Natural killer cell (primary cell): Measurements from ENCODE around the gene KIF26A. TPM values are rescaled to one million over a fixed set of nuclear protein-coding genes. Genes with fewer than 3 reads are reported as not detected.
"Not testable (repeated sequence)": the region's sequence is repeated elsewhere in the genome, so short reads cannot be mapped to it uniquely, and the experiment has no call there.

Source experiments
- ATAC-seq, 3 donors: fragments of 150-1000 bp in 2 of 3; fragments of 200-7000 bp in 1 of 3; cut with Tn5 transposase; 1 replicate in 1 of 3; 2 replicates in 2 of 3; pipeline ENCODE4 v1.10.0; 2021; ENCODE audit warnings: mild to moderate bottlenecking in 2 of 3, moderate library complexity in 2 of 3
- DNase-seq, 2 donors: peaks; one replicate each; pipeline versions ENCODE4 v3.0.0 to v3.0.0-alpha.2; 2013 to 2021; ENCODE audit warnings: mixed read lengths in 1 of 2
- H3K27ac ChIP-seq: one replicate; pipeline ENCODE4 v1.5.1; 2013; ENCODE audit warnings: mild to moderate bottlenecking, low read length
- H3K27me3 ChIP-seq: one replicate; pipeline ENCODE4 v1.6.1; 2013; ENCODE audit warnings: low read length; ENCODE audit not compliant: control insufficient read depth, insufficient read depth
- H3K36me3 ChIP-seq: one replicate; pipeline ENCODE4 v1.6.1; 2013; ENCODE audit warnings: low read length; ENCODE audit not compliant: control insufficient read depth, insufficient read depth
- H3K4me1 ChIP-seq: one replicate; pipeline ENCODE4 v1.6.1; 2013; ENCODE audit warnings: low read length; ENCODE audit not compliant: control insufficient read depth, insufficient read depth
- H3K4me3 ChIP-seq: one replicate; pipeline ENCODE4 v1.5.1; 2013; ENCODE audit warnings: low read length
- H3K9me3 ChIP-seq: one replicate; pipeline ENCODE4 v1.6.1; 2013; ENCODE audit warnings: low read length; ENCODE audit not compliant: control insufficient read depth, insufficient read depth
- H3K27ac Mint-ChIP-seq, 2 donors: one replicate each; pipeline ENCODE4 v1.8.0; 2022; ENCODE audit warnings: mild to moderate bottlenecking in 2 of 2, mixed read lengths in 2 of 2, moderate library complexity in 1 of 2
- H3K27me3 Mint-ChIP-seq, 2 donors: one replicate each; pipeline ENCODE4 v1.8.0; 2022; ENCODE audit warnings: low read depth in 2 of 2, mixed read lengths in 2 of 2
- H3K36me3 Mint-ChIP-seq: one replicate; pipeline ENCODE4 v1.8.0; 2022; ENCODE audit warnings: mixed read lengths
- H3K4me1 Mint-ChIP-seq, 2 donors: one replicate each; pipeline ENCODE4 v1.8.0; 2022; ENCODE audit warnings: mixed read lengths in 2 of 2
- H3K4me3 Mint-ChIP-seq: one replicate; pipeline ENCODE4 v1.8.0; 2022; ENCODE audit warnings: mild to moderate bottlenecking, moderate library complexity, mixed read lengths
- H3K9me3 Mint-ChIP-seq, 2 donors: one replicate each; pipeline ENCODE4 v1.8.0; 2022; ENCODE audit warnings: mixed read lengths in 2 of 2
- CTCF ChIP-seq: fragments of 200-600 bp; IDR thresholded peaks from one replicate; pipeline ENCODE4 v1.8.0; 2022; ENCODE audit warnings: antibody characterized with exemption
- WGBS: methylation state at CpG from one replicate; pipeline ENCODE4 v1.1.7; 2013; ENCODE audit warnings: missing lambda C conversion rate; ENCODE audit not compliant: insufficient coverage; 5-methylcytosine and 5-hydroxymethylcytosine counted together
- intact Hi-C: fragments of 100-400 bp; cut with micrococcal nuclease; formaldehyde crosslinking; loops from one replicate; pipeline ENCODE4 v1.14.2; 2022
- total RNA-seq, 4 donors: library from RNA; stranded (reverse); fragments of 120-200 nt in 1 of 4; gene quantifications; one replicate each; pipeline versions ENCODE4 v1.2.3 to v1.2.4, GENCODE V29; 2013 to 2022

KIF26A gene
- total RNA-seq, 3 donors from 2014 or later (not counting 1 experiment from before 2014, with no cell fraction given): not detected

DNA sequence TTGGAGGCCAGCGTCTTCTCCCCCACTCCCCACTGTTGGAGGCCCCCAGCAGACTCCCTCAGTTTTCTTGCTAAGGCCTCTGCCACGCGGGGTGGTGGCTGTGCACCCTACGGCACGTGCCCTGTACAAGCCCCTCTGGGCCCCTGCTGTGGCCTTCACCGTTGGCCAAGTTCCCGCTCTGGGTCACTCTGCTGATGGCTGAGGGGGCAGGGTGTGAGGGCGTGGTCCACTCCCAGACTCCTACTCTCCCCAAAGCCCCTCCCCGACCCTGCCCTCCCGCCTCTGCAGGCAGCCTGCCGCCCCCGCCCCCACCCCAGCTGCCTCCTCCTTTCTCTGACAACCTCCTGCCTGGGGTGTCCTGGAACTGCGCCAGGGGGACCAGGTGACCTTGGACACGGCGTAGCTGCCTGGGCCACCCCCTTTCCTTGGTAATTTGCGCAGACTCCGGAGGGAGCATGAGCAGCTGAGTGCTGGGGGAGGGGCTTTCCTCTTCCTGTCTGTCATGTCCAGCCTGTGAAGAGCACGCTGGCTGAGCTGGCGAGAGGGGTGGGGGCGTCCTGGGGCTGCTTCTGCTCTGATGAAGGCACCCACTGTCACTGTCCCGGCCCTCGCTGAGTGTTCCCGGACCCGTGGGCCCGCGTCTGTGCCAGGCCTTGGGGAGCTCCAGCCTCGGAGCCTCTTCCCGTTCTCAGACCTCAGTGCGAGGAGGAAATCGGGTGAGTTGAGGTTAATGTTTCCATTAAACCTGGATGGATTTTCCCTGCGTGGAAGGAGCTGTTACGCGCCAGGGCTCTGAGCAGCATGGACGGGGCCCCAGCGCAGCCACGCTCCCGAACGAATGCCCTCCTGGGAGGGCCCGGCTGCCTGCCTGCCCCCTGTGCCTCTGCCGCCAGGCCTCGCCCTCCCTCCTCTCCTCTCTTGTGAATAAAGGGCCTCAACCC is 85.0 kb downstream of the KIF26A start:
- TF ChIP-seq CTCF: no peak
- H3K27ac ChIP-seq: no peak overlapping the region
- H3K4me1 Mint-ChIP-seq: peaks cover 4 to 14% of the 10 kb centered on the region in 2 donors
- no peaks in the 10 kb centered on the region for H3K36me3 ChIP-seq
- no peak for DNase-seq
- H3K9me3 Mint-ChIP-seq: no peaks in the 10 kb centered on the region
- 39% methylated on average over 39 of the region's 41 CpGs for WGBS
- H3K9me3 ChIP-seq: no peaks in the 10 kb centered on the region
- no peaks in the 10 kb centered on the region for H3K4me1 ChIP-seq
- no peak overlapping the region for H3K27ac Mint-ChIP-seq
- H3K27me3 Mint-ChIP-seq: peaks cover 6 to 11% of the 10 kb centered on the region in 2 donors
- H3K4me3 Mint-ChIP-seq: no peak overlapping the region
- H3K27me3 ChIP-seq: peaks cover 2% of the 10 kb centered on the region
- intact Hi-C loops: no loop called here
- no peak overlapping the region for H3K4me3 ChIP-seq
- no peaks in the 10 kb centered on the region for H3K36me3 Mint-ChIP-seq
- ATAC-seq: peak in 1 of 3 donors; percentile 5

- ATAC-seq: no peak
Measured at GRCh38 chr14:104224131-104224505, 85.7 kb downstream of the KIF26A start.

GRCh38 chr14:104224506-104225277 is 86.3 kb downstream of the KIF26A start:
- DNase-seq (peak in 1 of 2 donors; percentile 36), ATAC-seq (no peak)
- H3K4me3 Mint-ChIP-seq: no peak overlapping the region
- H3K36me3 ChIP-seq: no peaks in the 10 kb centered on the region
- no peak for TF ChIP-seq CTCF
- no peak overlapping the region for H3K4me3 ChIP-seq
- H3K27ac Mint-ChIP-seq: no peak overlapping the region
- intact Hi-C loops: no loop called here
- H3K9me3 Mint-ChIP-seq: no peaks in the 10 kb centered on the region
- H3K27ac ChIP-seq: no peak overlapping the region
- H3K36me3 Mint-ChIP-seq: no peaks in the 10 kb centered on the region
- H3K27me3 Mint-ChIP-seq: peaks cover 0 to 6% of the 10 kb centered on the region in 2 donors
- H3K4me1 Mint-ChIP-seq: peaks cover 4 to 14% of the 10 kb centered on the region in 2 donors
- 50% methylated on average over 19 of the region's 19 CpGs for WGBS
- H3K9me3 ChIP-seq: no peaks in the 10 kb centered on the region
- H3K27me3 ChIP-seq: peaks cover 2% of the 10 kb centered on the region
- H3K4me1 ChIP-seq: no peaks in the 10 kb centered on the region

More at GRCh38 chr14:104224131-104224505, 85.7 kb downstream of the KIF26A start:
- Mint-ChIP-seq H3K27ac (no peak overlapping the region), H3K9me3 (no peaks in the 10 kb centered on the region), H3K36me3 (no peaks in the 10 kb centered on the region), H3K27me3 (peaks cover 1 to 6% of the 10 kb centered on the region in 2 donors), H3K4me3 (no peak overlapping the region), H3K4me1 (peaks cover 4 to 14% of the 10 kb centered on the region in 2 donors)
- H3K4me1 ChIP-seq: no peaks in the 10 kb centered on the region
- H3K4me3 ChIP-seq: no peak overlapping the region
- no peaks in the 10 kb centered on the region for H3K36me3 ChIP-seq
- H3K9me3 ChIP-seq: no peaks in the 10 kb centered on the region
- TF ChIP-seq CTCF: no peak
- DNase-seq: no peak
- H3K27ac ChIP-seq: no peak overlapping the region
- WGBS: 19% methylated on average over 8 of the region's 8 CpGs
- H3K27me3 ChIP-seq: peaks cover 2% of the 10 kb centered on the region
- intact Hi-C loops: no loop called here

DNA sequence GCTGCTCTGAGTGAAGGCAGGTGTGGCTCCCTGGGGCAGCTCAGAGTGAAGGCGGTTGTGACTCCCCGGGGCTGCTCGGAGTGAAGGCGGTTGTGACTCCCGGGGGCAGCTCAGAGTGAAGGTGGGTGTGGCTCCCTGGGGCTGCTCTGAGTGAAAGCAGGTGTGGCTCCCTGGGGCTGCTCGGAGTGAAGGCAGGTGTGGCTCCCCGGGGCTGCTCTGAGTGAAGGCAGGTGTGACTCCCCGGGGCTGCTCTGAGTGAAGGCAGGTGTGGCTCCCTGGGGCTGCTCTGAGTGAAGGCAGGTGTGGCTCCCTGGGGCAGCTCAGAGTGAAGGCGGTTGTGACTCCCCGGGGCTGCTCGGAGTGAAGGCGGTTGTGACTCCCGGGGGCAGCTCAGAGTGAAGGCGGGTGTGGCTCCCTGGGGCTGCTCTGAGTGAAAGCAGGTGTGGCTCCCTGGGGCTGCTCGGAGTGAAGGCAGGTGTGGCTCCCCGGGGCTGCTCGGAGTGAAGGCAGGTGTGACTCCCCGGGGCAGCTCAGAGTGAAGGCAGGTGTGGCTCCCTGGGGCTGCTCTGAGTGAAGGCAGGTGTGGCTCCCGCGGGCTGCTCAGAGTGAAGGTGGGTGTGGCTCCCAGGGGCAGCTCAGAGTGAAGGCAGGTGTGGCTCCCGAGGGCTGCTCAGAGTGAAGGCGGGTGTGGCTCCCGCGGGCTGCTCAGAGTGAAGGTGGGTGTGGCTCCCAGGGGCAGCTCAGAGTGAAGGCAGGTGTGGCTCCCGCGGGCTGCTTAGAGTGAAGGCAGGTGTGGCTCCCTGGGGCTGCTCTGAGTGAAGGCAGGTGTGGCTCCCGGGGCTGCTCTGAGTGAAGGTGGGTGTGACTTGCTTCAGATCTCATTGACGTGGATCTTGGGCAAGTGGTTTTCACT is 87.1 kb downstream of the KIF26A start:
- H3K36me3 Mint-ChIP-seq, H3K27ac ChIP-seq, H3K4me3 ChIP-seq, intact Hi-C loops, ATAC-seq, H3K36me3 ChIP-seq, H3K9me3 Mint-ChIP-seq, H3K27ac Mint-ChIP-seq, H3K4me3 Mint-ChIP-seq, DNase-seq, H3K9me3 ChIP-seq, H3K27me3 Mint-ChIP-seq, H3K27me3 ChIP-seq, H3K4me1 ChIP-seq: not testable (repeated sequence)
- peaks cover 4 to 14% of the 10 kb centered on the region in 2 donors for H3K4me1 Mint-ChIP-seq
- 47% methylated on average over 19 of the region's 28 CpGs for WGBS
